ENCODE data around the gene EYA2. TPM values are rescaled to one million over a fixed set of nuclear protein-coding genes. Genes with fewer than 3 reads are reported as not detected.

EYA2 gene
- total and polyA plus RNA-seq, 2 of the 4 experiments (the other 2 are of a cell fraction): 2.3 to 5.4 TPM

GRCh38 chr20:47159166-47159565 lies 264.5 kb downstream of the EYA2 start:
- POLR2A ChIA-PET (ENCODE audit: unreplicated experiment): no interaction called here
- WGBS, 2 experiments (ENCODE audit: extremely low coverage in 2 of 2, insufficient read length in 1 of 2): 100% methylated on average over 1 of the region's 5 CpGs; no CpG with 5 or more reads in 1 of the 2 experiments

More at GRCh38 chr20:47159166-47159565, 264.5 kb downstream of the EYA2 start:
- ATAC-seq (ENCODE audit: low read depth): no peak
- intact Hi-C loops (cut with micrococcal nuclease): no loop called here
- Histone ChIP-seq H2BK15ac (ENCODE audit: low read depth, low read length) (no peak overlapping the region), H4K91ac (ENCODE audit: insufficient read depth, low read depth, low read length) (no peak overlapping the region), H3K4me2 (ENCODE audit: low read depth, low read length) (no peak overlapping the region), H3K36me3 (ENCODE audit: control insufficient read depth, insufficient read depth, low read length) (no peaks in the 10 kb centered on the region), H3K27ac (ENCODE audit: insufficient read depth, low read length) (no peak overlapping the region), H3K79me1 (ENCODE audit: low read depth in 1 of 2, low read length in 2 of 2) (no peaks in the 10 kb centered on the region), H3K14ac (replicated peaks; ENCODE audit: low read depth, low read length) (no peak overlapping the region), H2BK20ac (ENCODE audit: low read depth, low read length) (no peak overlapping the region), H3K23ac (ENCODE audit: low read depth, low read length) (no peak overlapping the region), H3K9me3 (ENCODE audit: control insufficient read depth, insufficient read depth, low read length) (no peaks in the 10 kb centered on the region), H3K9ac (ENCODE audit: low read depth, low read length) (no peak overlapping the region), H3K27me3 (ENCODE audit: control insufficient read depth, insufficient read depth, low read length) (no peaks in the 10 kb centered on the region), H3K56ac (ENCODE audit: extremely low read depth, insufficient read depth, low read length) (no peak overlapping the region), H2BK5ac (ENCODE audit: low read depth, low read length, poor library complexity, severe bottlenecking) (no peak overlapping the region), H3K4me3 (ENCODE audit: insufficient read depth, low read depth, low read length) (no peak overlapping the region), H3K9me1 (ENCODE audit: insufficient read depth, low read length) (no peaks in the 10 kb centered on the region), H4K20me1 (ENCODE audit: insufficient read depth, low read length) (no peaks in the 10 kb centered on the region), H2AFZ (replicated peaks; ENCODE audit: low read length, poor library complexity) (no peak overlapping the region), H4K5ac (ENCODE audit: low read depth, low read length) (no peak overlapping the region), H3K18ac (ENCODE audit: low read depth, low read length) (no peak overlapping the region), H2AK5ac (ENCODE audit: low read depth, low read length) (no peak overlapping the region), H2BK120ac (ENCODE audit: low read depth, low read length) (no peak overlapping the region), H2AK9ac (replicated peaks; ENCODE audit: low read depth, low read length, poor library complexity) (no peak overlapping the region), H4K8ac (ENCODE audit: low read depth in 2 of 2, low read length in 2 of 2) (no peak overlapping the region), H3K4ac (ENCODE audit: low read depth, low read length) (no peak overlapping the region), H3K4me1 (ENCODE audit: control insufficient read depth, insufficient read depth, low read length) (no peaks in the 10 kb centered on the region; the same call in 1 of the 2 replicates)
- no TSS peak for BruUV-seq (replicated peaks)
- CTCF ChIA-PET: no interaction called here
- no peak for DNase-seq
- in situ Hi-C loops (cut with MboI; ENCODE audit: low sequenced_read_pairs): no loop called here
- dilution Hi-C loops (cut with HindIII; ENCODE audit: low sequenced_read_pairs, unreplicated experiment): no loop called here
- no peak for TF ChIP-seq MXI1 (IDR thresholded peaks at IDR 0.05; ENCODE audit: borderline replicate concordance, low read depth, low read length)
- TF ChIP-seq FOS (IDR thresholded peaks at IDR 0.05; ENCODE audit: low read depth, low read length): no peak
- TF ChIP-seq ELK1 (IDR thresholded peaks at IDR 0.05; ENCODE audit: borderline replicate concordance, low read depth, low read length): no peak
- no peak for TF ChIP-seq BHLHE40 (IDR thresholded peaks at IDR 0.05; ENCODE audit: low read depth, low read length)
- TF ChIP-seq, protein P1, sequence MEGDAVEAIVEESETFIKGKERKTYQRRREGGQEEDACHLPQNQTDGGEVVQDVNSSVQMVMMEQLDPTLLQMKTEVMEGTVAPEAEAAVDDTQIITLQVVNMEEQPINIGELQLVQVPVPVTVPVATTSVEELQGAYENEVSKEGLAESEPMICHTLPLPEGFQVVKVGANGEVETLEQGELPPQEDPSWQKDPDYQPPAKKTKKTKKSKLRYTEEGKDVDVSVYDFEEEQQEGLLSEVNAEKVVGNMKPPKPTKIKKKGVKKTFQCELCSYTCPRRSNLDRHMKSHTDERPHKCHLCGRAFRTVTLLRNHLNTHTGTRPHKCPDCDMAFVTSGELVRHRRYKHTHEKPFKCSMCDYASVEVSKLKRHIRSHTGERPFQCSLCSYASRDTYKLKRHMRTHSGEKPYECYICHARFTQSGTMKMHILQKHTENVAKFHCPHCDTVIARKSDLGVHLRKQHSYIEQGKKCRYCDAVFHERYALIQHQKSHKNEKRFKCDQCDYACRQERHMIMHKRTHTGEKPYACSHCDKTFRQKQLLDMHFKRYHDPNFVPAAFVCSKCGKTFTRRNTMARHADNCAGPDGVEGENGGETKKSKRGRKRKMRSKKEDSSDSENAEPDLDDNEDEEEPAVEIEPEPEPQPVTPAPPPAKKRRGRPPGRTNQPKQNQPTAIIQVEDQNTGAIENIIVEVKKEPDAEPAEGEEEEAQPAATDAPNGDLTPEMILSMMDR (conservative IDR thresholded peaks at IDR 0.05; ENCODE audit: low read depth, low read length): no peak
- no peak for TF ChIP-seq MAZ (IDR thresholded peaks at IDR 0.05; ENCODE audit: borderline replicate concordance, low read depth, low read length)

All from IMR-90 (cell line).